Colon (tissue), 2 donors: ENCODE data around the gene MICALL1.

Experiments
- FAIRE-seq: peaks from 2 replicates; lab custom pipeline; 2012; peaks lifted over from hg19 to GRCh38; lab: Jason Lieb, UNC
- donor health status: control.
- donor health status: control.

MICALL1 gene, protein sequence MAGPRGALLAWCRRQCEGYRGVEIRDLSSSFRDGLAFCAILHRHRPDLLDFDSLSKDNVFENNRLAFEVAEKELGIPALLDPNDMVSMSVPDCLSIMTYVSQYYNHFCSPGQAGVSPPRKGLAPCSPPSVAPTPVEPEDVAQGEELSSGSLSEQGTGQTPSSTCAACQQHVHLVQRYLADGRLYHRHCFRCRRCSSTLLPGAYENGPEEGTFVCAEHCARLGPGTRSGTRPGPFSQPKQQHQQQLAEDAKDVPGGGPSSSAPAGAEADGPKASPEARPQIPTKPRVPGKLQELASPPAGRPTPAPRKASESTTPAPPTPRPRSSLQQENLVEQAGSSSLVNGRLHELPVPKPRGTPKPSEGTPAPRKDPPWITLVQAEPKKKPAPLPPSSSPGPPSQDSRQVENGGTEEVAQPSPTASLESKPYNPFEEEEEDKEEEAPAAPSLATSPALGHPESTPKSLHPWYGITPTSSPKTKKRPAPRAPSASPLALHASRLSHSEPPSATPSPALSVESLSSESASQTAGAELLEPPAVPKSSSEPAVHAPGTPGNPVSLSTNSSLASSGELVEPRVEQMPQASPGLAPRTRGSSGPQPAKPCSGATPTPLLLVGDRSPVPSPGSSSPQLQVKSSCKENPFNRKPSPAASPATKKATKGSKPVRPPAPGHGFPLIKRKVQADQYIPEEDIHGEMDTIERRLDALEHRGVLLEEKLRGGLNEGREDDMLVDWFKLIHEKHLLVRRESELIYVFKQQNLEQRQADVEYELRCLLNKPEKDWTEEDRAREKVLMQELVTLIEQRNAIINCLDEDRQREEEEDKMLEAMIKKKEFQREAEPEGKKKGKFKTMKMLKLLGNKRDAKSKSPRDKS

DNA sequence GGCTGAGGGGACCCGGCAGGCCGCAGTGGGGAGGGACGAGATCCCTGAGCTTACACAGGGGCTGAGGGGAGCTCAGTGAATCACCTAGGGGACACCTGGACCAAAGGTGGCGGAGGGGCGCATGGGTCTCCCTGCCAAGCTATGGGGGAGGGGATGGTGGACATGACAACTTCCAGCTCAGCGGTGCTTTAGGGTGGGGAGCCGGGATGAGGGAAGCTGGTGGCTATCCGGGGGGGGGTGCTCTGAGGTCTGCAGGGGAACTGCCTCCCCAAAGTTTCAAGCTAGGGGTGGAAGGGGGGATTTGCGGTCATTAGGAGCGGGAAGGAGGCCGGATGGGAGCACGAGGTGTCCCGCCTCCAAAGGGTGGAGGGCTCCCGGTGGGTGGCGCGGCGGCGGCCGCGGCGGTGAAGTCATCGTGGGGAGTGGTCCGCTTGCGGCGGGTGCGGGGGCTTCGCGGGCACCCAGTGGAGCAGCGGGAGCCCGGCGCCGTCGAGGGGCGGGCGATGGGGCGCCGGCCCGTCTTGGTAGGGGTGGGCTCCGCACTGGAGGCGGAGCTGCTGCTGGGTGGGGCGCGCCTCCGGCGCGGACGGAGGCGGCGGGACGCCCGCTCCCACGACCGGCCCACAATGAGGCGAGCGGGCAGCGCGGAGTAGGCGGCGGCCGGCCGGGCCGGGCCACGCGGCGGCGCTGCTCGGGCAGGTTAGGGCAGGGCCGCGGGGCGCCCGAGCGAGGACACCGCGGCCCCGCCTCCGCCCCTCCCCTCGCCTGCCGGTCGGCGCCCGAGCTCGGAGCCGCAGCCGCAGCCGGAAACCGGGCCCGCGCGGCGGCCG, at the start of gene MICALL1:
Gene MICALL1, plus strand, starts transcription at position 764 of the 830 bp plus-strand sequence. CDS start 126 bp downstream, outside the sequence.
- no peak for FAIRE-seq

DNA sequence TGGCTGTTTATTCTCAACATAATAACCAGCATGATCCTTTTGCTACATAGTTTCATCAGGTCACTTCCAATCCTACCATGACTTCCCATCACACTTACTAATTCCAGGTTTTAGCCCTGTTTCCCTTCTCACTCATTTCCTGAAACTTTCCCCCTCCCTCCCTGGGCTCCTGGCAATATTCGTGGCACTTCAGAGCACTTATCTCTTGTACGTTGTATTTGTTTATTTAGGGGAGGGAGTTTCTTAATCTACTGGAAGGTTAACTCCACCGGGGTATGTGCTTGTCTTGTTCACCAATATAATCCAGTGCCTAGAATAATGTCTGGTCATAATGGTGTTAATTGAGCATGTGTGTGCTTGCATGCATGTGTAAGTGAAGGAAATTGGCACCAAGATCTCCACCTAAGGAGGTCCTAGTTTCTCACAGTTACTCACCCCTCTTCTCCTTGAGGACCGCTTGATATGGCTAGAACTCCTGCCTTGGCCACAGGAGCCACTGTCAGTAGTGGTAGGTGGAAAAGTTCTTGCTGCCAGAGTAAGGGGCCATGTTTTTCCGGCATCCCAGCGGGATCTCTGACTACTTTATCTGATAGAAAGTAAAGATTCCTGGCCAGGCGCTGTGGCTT, 45.2 kb upstream of the MICALL1 start:
- no peak for FAIRE-seq

DNA sequence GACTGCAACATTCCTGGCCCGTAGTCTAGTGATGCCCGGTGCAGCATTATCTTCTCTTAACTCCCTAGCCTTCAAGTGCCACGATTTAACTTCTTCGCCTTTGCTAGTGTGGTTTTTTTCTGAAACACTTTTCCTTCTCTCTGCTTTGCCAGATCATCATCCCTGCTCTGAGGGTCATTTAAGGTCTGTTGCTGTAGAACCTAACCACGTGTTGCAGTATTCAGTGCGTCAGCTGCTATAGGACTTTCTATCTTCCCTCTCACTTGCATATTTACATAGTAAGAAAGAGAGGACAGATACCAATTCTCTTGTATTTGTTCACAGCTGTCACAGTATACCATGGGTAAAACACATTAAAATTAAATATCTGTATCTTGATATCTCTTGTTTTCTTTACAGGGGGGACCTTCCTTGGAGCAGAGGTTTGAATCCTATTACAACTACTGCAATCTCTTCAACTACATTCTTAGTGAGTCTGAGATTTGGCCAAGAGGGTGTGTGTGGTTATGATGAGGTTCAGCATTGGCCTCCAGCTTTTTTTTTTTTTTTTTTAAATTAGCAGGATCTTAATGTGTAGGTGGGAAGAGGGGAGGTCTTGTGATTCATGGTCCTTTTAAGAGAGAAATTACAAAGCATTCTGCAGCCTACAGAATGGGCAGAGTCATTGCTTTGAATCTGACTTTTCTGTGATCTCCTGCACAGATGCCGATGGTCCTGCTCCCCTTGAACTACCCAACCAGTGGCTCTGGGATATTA, 43.3 kb upstream of the MICALL1 start:
- no peak for FAIRE-seq

DNA sequence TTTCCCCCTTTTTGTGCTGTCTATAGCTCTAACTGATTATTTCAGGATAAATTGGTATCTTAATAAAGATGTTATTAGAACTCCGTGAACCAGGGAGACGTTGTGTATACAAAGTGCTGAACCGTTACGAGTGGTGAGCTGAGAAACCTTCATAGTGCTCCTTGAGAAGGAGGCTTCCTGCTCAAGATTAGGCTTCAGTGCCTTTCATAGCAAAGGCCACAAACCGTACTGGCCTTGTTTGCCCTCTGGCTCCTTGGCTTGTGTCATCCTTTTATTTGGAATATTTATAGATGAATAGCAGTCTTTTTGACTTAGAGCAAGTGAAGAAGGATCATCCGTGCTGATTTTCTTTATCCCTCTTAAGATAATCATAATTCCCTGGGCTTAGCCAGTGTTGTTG, 40.6 kb upstream of the MICALL1 start:
- no peak for FAIRE-seq

DNA sequence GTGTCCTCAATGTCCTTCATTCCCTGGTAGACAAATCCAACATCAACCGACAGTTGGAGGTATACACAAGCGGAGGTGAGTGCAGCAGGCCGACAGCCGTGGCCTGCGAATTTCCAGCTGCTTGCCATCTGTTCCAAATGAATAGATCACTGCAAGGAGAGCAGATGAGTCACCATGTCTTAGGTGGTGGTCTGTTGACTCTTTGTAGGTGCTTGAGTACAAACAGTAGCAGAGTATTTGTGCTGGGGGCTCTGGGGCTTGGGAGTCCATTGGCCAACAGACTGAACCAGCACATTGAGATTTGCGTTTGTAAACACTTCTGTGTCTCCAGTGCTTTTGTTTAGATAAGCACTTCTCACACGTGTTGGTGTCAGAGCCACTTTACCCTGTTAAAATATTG, 35.8 kb upstream of the MICALL1 start:
- no peak for FAIRE-seq

DNA sequence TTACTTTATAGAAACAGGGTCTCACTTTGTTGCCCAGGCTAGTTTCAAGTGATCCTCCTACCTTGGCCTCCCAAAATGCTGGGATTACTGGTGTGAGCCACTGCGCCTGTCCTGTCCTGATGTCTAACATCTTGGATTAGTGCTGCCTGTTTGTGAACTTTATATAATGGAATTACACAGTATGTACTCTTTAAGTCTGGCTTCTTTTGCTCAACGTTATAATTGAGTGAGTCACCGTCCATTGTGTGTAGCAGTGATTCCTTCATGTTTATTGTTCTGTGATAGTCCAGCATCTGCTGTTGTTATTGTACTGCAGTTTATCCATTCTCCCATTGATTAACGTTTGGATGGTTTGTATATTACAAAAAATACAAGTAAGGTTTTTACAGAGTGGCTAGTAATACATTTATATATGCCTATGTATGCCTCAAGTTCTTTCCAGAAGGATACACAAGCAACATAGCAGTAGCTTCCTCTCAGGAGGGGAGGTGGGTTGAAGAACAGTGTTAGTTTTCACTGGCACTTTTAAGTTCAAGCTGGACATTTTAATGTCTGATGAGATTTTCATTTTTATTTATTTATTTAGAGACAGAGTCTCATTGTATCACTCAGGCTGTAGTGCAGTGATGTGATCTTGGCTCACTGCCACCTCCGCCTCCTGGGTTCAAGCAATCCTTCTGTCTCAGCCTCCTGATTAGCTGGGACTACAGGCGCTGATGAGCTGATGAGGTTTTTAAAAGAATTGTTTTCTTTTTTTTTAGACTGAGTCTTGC, 25.2 kb upstream of the MICALL1 start:
- no peak for FAIRE-seq

DNA sequence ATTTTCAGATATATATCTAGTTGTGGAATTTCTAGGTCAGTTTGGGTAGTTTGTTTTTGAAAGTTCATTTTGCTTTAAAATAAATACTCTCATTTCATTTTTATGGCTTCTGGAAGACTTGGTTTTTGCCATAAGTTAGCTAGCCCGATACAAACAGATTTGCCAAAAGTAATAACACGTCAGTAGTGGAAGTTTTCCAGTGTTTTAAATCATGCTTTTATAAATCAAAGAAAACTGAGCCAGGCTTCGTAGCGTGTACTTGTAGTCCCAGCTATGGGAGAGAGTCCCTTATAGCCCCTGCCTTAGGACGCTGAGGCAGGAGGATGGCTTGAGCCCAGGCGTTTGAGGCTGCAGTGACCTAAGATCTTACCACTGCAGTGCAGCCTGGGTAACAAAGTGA, 21.7 kb upstream of the MICALL1 start:
- no peak for FAIRE-seq

DNA sequence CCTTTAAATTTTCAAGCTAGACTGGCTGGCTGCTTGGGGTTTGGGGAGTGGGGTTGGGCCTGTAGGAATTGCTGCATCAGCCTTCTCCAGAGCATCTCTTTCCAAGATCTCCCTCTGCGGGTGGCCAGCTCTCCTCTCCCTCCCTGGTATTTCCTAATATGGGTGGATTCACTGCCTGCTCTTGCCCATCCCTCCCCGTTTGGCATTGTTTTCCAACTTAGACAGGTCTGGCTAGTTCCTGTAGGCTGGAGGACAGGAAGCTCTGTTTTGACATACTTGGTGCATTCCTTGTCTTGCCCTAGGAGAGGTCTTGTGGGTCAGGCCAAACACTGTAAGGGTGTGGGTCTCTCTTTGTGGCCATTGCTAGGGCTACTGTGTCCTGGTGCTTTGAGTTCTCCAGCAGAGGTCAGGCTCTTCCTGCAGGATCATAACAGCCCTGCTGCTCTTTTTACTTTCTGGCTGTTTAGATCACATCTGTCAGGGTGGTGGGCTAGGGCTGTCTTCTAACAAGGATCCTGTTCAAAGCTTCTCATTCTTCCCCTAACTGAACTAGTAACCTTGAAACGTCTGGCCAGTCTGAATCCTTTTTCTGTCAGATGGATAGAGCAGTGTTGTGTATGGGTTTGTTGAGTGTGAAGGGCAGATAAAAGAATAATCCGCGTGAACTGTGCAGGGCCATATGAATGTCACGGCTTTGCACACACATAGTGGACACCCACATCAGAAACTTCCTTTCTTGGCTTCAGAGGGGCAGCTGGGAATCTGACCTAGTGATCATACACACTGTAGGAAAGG, 18.3 kb upstream of the MICALL1 start:
- FAIRE-seq = no peak

DNA sequence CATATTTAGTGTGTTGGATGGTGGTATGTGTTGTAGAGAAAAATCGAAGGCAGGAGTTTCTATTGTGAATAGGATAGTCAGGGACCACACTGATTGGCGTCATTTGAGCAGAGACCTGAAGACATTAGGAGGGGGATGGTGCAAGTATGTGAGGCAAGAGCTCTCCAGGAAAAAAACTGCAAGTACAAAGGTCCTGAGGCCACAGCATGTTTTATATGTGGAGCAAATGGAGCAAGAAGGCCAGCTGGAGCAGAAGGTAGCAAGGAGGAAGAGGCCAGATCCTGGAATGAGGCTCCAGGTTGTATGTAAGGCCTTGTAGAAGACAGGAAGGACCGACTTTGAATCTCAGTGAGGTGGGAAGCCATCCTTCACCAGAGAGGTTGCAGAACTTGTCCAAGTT, 14.2 kb upstream of the MICALL1 start:
- FAIRE-seq = no peak

DNA sequence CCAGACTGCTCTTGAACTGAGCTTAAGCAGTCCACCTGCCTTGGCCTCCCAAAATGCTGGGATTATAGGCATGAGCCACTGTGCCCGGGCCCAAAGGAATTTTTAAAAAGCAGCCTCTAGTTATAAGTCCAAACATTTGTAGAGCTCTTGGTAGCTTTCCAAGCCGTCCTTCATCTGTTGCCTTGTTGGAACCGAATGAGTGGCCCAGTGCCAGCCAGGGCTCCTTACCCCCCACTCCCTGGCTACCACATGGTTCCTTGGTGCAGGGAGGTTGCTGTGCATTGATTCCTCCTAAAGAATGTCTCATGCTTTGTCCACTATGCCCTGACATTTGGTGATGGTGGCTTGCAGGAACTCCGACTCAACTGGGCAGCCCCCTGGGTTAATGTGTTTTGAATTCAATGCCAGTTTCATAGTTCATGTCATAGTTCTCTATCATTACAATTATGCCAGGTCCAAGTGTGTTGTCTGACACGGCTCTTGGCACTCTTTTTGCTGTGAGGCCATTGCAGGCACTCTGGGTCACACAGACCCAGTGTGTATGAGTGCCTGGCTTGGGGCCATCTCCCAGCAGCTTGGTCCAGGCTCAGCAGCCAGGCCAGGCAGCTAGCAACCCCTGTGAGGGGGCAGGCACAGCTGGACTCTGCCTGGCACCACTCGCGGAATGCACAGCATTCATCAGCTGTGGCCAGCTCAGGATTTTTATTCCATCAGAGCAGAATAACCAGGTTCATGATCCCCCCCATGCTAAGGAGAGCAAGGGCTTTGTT, 13.3 kb upstream of the MICALL1 start:
- FAIRE-seq = no peak

DNA sequence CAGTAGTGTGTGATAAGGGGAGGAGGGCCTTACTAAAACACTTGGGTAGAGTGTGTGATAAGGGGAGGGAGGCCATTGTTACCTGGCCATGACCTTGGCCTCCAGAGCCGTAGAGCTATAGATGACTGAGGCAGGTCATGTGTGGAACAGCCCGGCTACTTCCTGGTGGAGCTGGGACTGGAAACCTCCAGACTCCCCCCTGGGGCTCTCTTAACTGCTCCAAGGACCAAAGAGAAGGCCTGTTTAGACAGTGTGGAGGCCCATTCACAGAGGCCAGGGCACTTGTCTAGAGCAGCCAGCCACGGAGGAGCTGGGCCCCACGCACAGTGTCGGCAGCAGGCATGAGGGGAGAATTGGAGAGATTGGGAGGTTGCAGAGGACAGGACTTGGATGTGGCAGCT, 12.5 kb upstream of the MICALL1 start:
- no peak for FAIRE-seq

DNA sequence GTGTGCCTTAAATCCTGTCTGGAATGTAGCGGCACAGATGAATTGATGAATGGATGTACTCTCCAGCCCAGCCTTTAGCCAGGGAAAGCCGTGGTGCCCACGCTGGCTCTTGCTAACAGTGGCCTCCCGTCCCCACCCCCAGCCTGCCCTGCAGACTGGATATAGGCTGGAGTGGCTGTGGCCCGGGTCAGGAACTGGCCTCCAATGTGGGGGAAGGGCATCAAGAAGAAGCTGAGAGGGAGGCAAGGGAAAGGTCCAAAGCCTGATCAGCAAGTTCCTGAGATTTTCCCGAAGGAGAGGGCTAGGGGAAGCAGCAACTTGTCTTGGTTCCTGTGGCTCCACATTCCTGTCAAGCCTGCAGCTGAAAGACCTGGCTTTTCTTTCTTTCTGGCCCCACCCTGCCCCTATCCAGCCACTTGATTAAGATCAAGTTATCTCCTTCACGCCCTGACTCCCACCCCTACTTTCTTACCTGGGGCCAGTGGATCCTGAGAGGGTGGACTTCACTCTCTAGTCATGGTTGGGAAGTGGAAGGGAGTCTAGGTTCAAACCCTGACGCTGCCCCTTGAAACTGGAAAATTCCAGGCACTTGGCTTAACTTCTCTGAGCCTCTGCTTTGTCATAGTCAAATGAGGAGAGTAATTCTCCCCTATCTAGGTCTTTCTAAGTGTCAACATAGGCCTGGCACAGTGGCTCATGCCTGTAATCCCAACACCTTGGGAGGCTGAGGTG, 11.0 kb upstream of the MICALL1 start:
- no peak for FAIRE-seq

DNA sequence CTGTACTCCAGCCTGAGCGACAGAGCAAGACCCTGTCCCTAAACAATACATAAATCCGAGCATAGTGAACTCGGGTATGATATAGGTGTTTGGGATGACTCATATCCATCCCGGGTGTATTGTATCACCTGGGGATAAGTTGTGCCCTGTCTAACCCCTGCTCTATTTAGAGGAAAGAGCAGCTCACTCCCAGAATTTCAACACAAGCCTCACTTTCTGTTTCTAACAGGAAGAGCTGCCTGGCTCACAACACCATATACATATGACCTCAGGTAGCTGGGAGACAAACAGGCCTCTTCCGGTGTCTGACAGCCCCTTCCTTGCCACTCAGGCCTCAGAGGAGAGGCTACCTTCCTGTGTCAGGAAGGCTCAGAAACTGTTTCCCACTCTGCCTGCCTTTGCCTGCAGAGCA, 9.9 kb upstream of the MICALL1 start:
- FAIRE-seq = no peak

DNA sequence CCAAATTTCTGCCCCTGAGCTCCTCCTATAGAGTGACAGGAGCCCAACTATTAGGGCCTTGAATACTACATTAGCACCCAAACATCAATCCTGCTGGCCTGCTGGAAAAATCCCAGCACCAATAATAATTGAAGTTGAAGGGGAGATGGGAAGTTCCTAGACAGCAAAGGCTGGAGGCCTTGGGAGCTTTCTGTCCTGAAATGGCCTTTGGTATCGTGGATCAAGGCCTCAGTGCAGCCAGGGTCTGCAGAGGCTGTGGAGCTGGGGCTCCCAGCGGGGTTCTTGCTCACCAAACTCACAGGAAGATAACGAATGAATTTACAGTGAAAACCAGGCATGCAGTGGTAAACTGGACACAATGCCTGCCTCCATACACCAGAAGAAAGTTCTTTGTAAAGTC, 9.2 kb upstream of the MICALL1 start:
- FAIRE-seq = no peak

DNA sequence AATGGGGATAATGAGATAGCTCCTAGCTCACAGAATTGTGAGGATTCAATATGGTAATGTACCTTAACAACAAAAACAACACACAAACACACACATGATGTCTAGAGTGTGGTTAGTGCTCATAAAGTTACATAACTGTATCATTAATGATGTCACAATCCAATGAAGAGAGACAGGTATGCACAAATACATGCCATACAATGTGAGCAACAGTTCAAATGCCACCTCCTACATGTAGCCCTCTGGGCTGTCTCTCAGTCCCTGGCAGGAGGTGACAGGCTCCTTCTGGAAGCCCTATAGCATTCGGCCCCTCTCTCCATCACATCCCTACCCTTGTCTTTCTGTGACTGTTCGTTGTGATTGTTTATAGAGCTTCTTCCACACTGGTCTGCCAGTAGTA, 8.3 kb upstream of the MICALL1 start:
- FAIRE-seq = no peak

DNA sequence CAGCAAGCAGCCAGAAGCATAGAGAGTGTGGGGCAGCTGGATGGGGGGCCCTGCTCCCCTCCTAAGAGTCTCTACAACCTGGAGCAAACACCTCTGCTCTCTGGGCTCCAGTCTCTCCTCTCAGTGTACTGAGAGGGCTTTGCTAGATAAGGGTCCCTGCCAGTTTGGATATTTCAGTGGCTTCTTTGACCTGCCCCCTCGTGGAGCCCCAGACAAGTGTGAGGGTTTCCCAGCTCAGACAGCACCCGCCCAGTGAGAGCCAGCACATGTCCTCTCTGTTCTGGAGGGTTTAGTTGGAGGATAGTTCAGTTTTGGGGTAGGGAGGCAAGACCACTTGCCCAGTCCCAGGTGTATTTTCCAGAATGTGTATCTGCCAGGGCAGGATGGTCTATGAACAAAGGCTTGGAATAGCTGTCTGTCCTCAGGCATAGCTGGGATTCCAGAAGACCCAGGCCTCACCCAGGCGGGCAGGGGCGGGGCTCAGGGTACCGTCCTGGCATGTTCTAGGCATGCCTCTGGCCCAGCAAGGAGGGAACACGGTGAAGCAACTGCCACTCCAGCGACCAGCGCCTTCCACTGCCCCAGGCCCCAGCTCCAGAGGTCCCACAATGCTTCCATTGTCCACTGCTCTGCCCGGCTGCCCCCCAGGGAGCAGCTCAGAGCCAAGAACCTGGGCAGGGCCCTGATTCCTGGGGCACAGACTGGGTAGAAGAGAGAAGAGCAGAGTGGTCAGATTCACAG, 7.5 kb upstream of the MICALL1 start:
- no peak for FAIRE-seq
